CD14-positive monocyte (primary cell): ENCODE data around the gene CACNB2. TPM values are rescaled to one million over a fixed set of nuclear protein-coding genes. Genes with fewer than 3 reads are reported as not detected.

Experiments used
- DNase-seq, 3 donors: peaks; one replicate each; pipeline ENCODE4 v3.0.0-alpha.2; 2011 to 2022
- H2AFZ ChIP-seq: 2 replicates; pipeline ENCODE4 v1.6.0; 2012; ENCODE audit warnings: mild to moderate bottlenecking, low read depth, low read length, inconsistent platforms; ENCODE audit not compliant: insufficient read depth, poor library complexity, severe bottlenecking
- H3K27ac ChIP-seq, 2 donors: 1 replicate in 1 of 2; 2 replicates in 1 of 2; pipeline ENCODE4 v1.5.1; 2012 to 2013; ENCODE audit warnings: low read length in 2 of 2, control low read depth in 1 of 2, inconsistent platforms in 1 of 2, low read depth in 1 of 2, mild to moderate bottlenecking in 1 of 2
- H3K27me3 ChIP-seq, 2 donors: one replicate each; pipeline versions ENCODE4 v1.6.0 to v1.6.1; 2011 to 2013; ENCODE audit warnings: low read length in 2 of 2; ENCODE audit not compliant: control insufficient read depth in 2 of 2, insufficient read depth in 2 of 2
- H3K36me3 ChIP-seq, 2 donors: replicated peaks in 1 of 2; 1 replicate in 1 of 2; 2 replicates in 1 of 2; pipeline versions ENCODE4 v1.5.1 to v1.6.1; 2012 to 2013; ENCODE audit warnings: low read length in 2 of 2, control low read depth in 1 of 2, inconsistent platforms in 1 of 2, mild to moderate bottlenecking in 1 of 2; ENCODE audit not compliant: insufficient read depth in 2 of 2, control insufficient read depth in 1 of 2
- H3K4me1 ChIP-seq, 2 donors: 1 replicate in 1 of 2; 2 replicates in 1 of 2; pipeline versions ENCODE4 v1.5.1 to v1.6.1; 2012 to 2013; ENCODE audit warnings: low read length in 2 of 2, control low read depth in 1 of 2, inconsistent platforms in 1 of 2, mild to moderate bottlenecking in 1 of 2, moderate library complexity in 1 of 2; ENCODE audit not compliant: insufficient read depth in 2 of 2, control insufficient read depth in 1 of 2
- H3K4me2 ChIP-seq: replicated peaks from 2 replicates; pipeline ENCODE3; 2012; ENCODE audit warnings: low read length, moderate library complexity, mild to moderate bottlenecking; ENCODE audit not compliant: poor library complexity, severe bottlenecking; ENCODE audit errors: extremely low read depth
- H3K4me3 ChIP-seq, 3 experiments: fragments of 200-600 bp in 1 of 3; sonication (generic) in 1 of 3; replicated peaks in 1 of 3; 1 replicate in 2 of 3; 2 replicates in 1 of 3; pipeline ENCODE4 v1.5.1; 2011 to 2013; ENCODE audit warnings: low read length in 3 of 3, mild to moderate bottlenecking in 3 of 3, control low read depth in 2 of 3, low read depth in 2 of 3, inconsistent platforms in 1 of 3, moderate library complexity in 1 of 3
- H3K79me2 ChIP-seq: 2 replicates; pipeline ENCODE4 v1.6.0; 2012; ENCODE audit warnings: mild to moderate bottlenecking, control low read depth, inconsistent platforms, low read length, moderate library complexity; ENCODE audit not compliant: insufficient read depth
- H3K9ac ChIP-seq: 2 replicates; pipeline ENCODE4 v1.6.0; 2017; ENCODE audit warnings: low read length, mild to moderate bottlenecking; ENCODE audit not compliant: insufficient read depth, poor library complexity, severe bottlenecking
- H3K9me3 ChIP-seq, 2 donors: replicated peaks in 1 of 2; 1 replicate in 1 of 2; 2 replicates in 1 of 2; pipeline versions ENCODE4 v1.5.1 to v1.6.1; 2012 to 2013; ENCODE audit warnings: low read length in 2 of 2, control low read depth in 1 of 2; ENCODE audit not compliant: control insufficient read depth in 1 of 2, insufficient read depth in 1 of 2
- H4K20me1 ChIP-seq: 2 replicates; pipeline ENCODE4 v1.6.0; 2012; ENCODE audit warnings: mild to moderate bottlenecking, low read length, control low read depth, moderate library complexity; ENCODE audit not compliant: insufficient read depth
- H3K27ac Mint-ChIP-seq, 7 donors: one replicate each; pipeline ENCODE4 v1.8.0; 2020; ENCODE audit warnings: mild to moderate bottlenecking in 7 of 7, mixed read lengths in 7 of 7, moderate library complexity in 6 of 7, inconsistent platforms in 2 of 7
- H3K27me3 Mint-ChIP-seq, 3 donors: one replicate each; pipeline ENCODE4 v1.8.0; 2021 to 2022; ENCODE audit warnings: low read depth in 3 of 3, mild to moderate bottlenecking in 3 of 3, mixed read lengths in 3 of 3, moderate library complexity in 3 of 3, inconsistent platforms in 1 of 3
- H3K36me3 Mint-ChIP-seq, 2 donors: one replicate each; pipeline ENCODE4 v1.8.0; 2020; ENCODE audit warnings: mixed read lengths in 2 of 2, inconsistent platforms in 1 of 2, mild to moderate bottlenecking in 1 of 2
- H3K4me1 Mint-ChIP-seq: one replicate; pipeline ENCODE4 v1.8.0; 2020; ENCODE audit warnings: mild to moderate bottlenecking, mixed read lengths
- H3K4me3 Mint-ChIP-seq, 2 donors: one replicate each; pipeline ENCODE4 v1.8.0; 2020; ENCODE audit warnings: mild to moderate bottlenecking in 2 of 2, mixed read lengths in 2 of 2, moderate library complexity in 1 of 2
- H3K9me3 Mint-ChIP-seq, 7 donors: one replicate each; pipeline ENCODE4 v1.8.0; 2020 to 2022; ENCODE audit warnings: mixed read lengths in 7 of 7, mild to moderate bottlenecking in 6 of 7, moderate library complexity in 6 of 7, inconsistent platforms in 2 of 7
- CTCF ChIP-seq: fragments of 200-600 bp; IDR thresholded peaks from one replicate; pipeline ENCODE4 v1.8.0; 2022; ENCODE audit warnings: antibody characterized with exemption, mild to moderate bottlenecking
- WGBS: methylation state at CpG from one replicate; pipeline ENCODE4 v1.1.5; 2013; ENCODE audit warnings: missing lambda C conversion rate; ENCODE audit not compliant: insufficient coverage; 5-methylcytosine and 5-hydroxymethylcytosine counted together
- intact Hi-C, 2 donors: fragments of 100-400 bp; cut with micrococcal nuclease; formaldehyde crosslinking; loops; one replicate each; pipeline versions ENCODE4 v1.15.0 to v1.15.1; 2023
- polyA plus RNA-seq, 3 donors: library from polyadenylated mRNA; depleted of rRNA in 1 of 3; unstranded in 2 of 3; stranded (reverse) in 1 of 3; fragments of 300-500 nt in 2 of 3; fragments of >200 nt in 1 of 3; fragmentation: Illumina TruSeq in 2 of 3; gene quantifications; 1 replicate in 2 of 3; 2 replicates in 1 of 3; pipeline ENCODE4 v1.2.3, GENCODE V29; 2012 to 2021

The CACNB2 gene
- polyA plus RNA-seq, 3 donors, result 0.05 TPM; not detected in 2

- Histone ChIP-seq H3K4me2 (no peak overlapping the region), H3K9me3 (peaks cover 34 to 75% of the 10 kb centered on the region in 2 donors), H3K79me2 (no peaks in the 10 kb centered on the region), H2AFZ (no peak overlapping the region), H4K20me1 (no peaks in the 10 kb centered on the region), H3K9ac (no peak overlapping the region), H3K4me3 (no peak overlapping the region), H3K4me1 (no peaks in the 10 kb centered on the region), H3K27ac (no peak overlapping the region), H3K36me3 (no peaks in the 10 kb centered on the region), H3K27me3 (no peaks in the 10 kb centered on the region)
- peaks cover 1 to 3% of the 10 kb centered on the region in 2 donors for H3K36me3 Mint-ChIP-seq
- no peak overlapping the region for H3K4me3 Mint-ChIP-seq
- no peak overlapping the region for H3K27ac Mint-ChIP-seq
- H3K9me3 Mint-ChIP-seq, result peaks cover 0 to 3% (median 0%) of the 10 kb centered on the region in 7 donors
- no peaks in the 10 kb centered on the region for H3K4me1 Mint-ChIP-seq
- H3K27me3 Mint-ChIP-seq, result no peaks in the 10 kb centered on the region
- no peak for TF ChIP-seq CTCF
- no peak for DNase-seq
- intact Hi-C loops, result no loop called here
Measured at GRCh38 chr10:18571076-18571475, 430.9 kb downstream of the CACNB2 start.

GRCh38 chr10:18571780-18572179, 431.6 kb downstream of the CACNB2 start:
- no peak overlapping the region for H3K27ac ChIP-seq
- Mint-ChIP-seq H3K27ac (no peak overlapping the region), H3K9me3 (peaks cover 0 to 4% (median 0%) of the 10 kb centered on the region in 7 donors), H3K27me3 (no peaks in the 10 kb centered on the region), H3K4me1 (no peaks in the 10 kb centered on the region), H3K36me3 (peaks cover 2 to 9% of the 10 kb centered on the region in 2 donors), H3K4me3 (no peak overlapping the region)
- no peaks in the 10 kb centered on the region for H3K36me3 ChIP-seq
- no peak overlapping the region for H3K9ac ChIP-seq
- H3K4me3 ChIP-seq, result no peak overlapping the region
- 100% methylated on average over 1 of the region's 1 CpG for WGBS
- no peak for DNase-seq
- H2AFZ ChIP-seq, result no peak overlapping the region
- no peaks in the 10 kb centered on the region for H4K20me1 ChIP-seq
- intact Hi-C loops, result no loop called here
- no peak for TF ChIP-seq CTCF
- no peaks in the 10 kb centered on the region for H3K27me3 ChIP-seq
- H3K79me2 ChIP-seq, result no peaks in the 10 kb centered on the region
- H3K9me3 ChIP-seq, result peaks cover 30 to 68% of the 10 kb centered on the region in 2 donors
- H3K4me2 ChIP-seq, result no peak overlapping the region
- H3K4me1 ChIP-seq, result no peaks in the 10 kb centered on the region
